H1 (cell line): ENCODE data around the gene DNAJC17. TPM values are rescaled to one million over a fixed set of nuclear protein-coding genes. Genes with fewer than 3 reads are reported as not detected.

ENCODE experiments used
- CBX8 ChIP-seq: fragments of 300-800, 300-1000 bp; sonication (generic); IDR thresholded peaks from 2 replicates; pipeline ENCODE4 v1.7.1; 2016; ENCODE audit warnings: low read depth, low read length, borderline replicate concordance
- CHD2 ChIP-seq: IDR thresholded peaks from 2 replicates; pipeline ENCODE4 v1.6.1; 2012; ENCODE audit warnings: low read length, improper control_type of control experiment
- EP300 ChIP-seq, 2 experiments: IDR thresholded peaks; 1 replicate in 1 of 2; 2 replicates in 1 of 2; pipeline ENCODE4 v1.6.1; 2011 to 2012; ENCODE audit warnings: low read depth in 2 of 2, low read length in 2 of 2, mild to moderate bottlenecking in 2 of 2, borderline replicate concordance in 1 of 2, inconsistent platforms in 1 of 2, moderate library complexity in 1 of 2
- GTF2F1 ChIP-seq: IDR thresholded peaks from 2 replicates; pipeline ENCODE4 v1.6.1; 2012; ENCODE audit warnings: low read depth, low read length, improper control_type of control experiment, borderline replicate concordance
- HDAC2 ChIP-seq, 2 experiments: fragments of 300-600 bp in 1 of 2; sonication (generic) in 1 of 2; IDR thresholded peaks; 2 replicates each; pipeline ENCODE4 v1.6.1; 2011 to 2012; ENCODE audit warnings: low read depth in 2 of 2, low read length in 2 of 2, mild to moderate bottlenecking in 2 of 2, moderate library complexity in 2 of 2, borderline replicate concordance in 1 of 2, inconsistent platforms in 1 of 2
- KDM1A ChIP-seq: fragments of 200-600, 300-600 bp; sonication (generic); IDR thresholded peaks from 2 replicates; pipeline ENCODE4 v1.7.1; 2016; ENCODE audit warnings: mild to moderate bottlenecking, low read length, borderline replicate concordance
- KDM5A ChIP-seq: fragments of 200-600 bp; IDR thresholded peaks from 2 replicates; pipeline ENCODE4 v1.7.1; 2012; ENCODE audit warnings: mild to moderate bottlenecking, low read length, inconsistent platforms, mixed read lengths
- MAX ChIP-seq: IDR thresholded peaks from 2 replicates; pipeline ENCODE4 v1.6.1; 2012; ENCODE audit warnings: inconsistent platforms
- PHF8 ChIP-seq: fragments of 200-600 bp; sonication (generic); conservative IDR thresholded peaks from 2 replicates; pipeline ENCODE4 v1.7.1; 2012; ENCODE audit warnings: low read depth, mild to moderate bottlenecking, inconsistent platforms, low read length, moderate library complexity
- RAD21 ChIP-seq, 2 experiments: IDR thresholded peaks in 1 of 2; conservative IDR thresholded peaks in 1 of 2; 2 replicates each; pipeline ENCODE4 v1.6.1; 2011; ENCODE audit warnings: low read depth in 2 of 2, low read length in 2 of 2, improper control_type of control experiment in 1 of 2, inconsistent platforms in 1 of 2, mild to moderate bottlenecking in 1 of 2, moderate library complexity in 1 of 2
- RBBP5 ChIP-seq: IDR thresholded peaks from 2 replicates; pipeline ENCODE4 v1.7.1; 2012; ENCODE audit warnings: low read depth, mild to moderate bottlenecking, inconsistent platforms, low read length, moderate library complexity, borderline replicate concordance
- SAP30 ChIP-seq: fragments of 300-600 bp; sonication (generic); IDR thresholded peaks from 2 replicates; pipeline ENCODE4 v1.7.1; 2012; ENCODE audit warnings: low read length, moderate library complexity, mild to moderate bottlenecking, inconsistent platforms; ENCODE audit not compliant: insufficient read depth, insufficient replicate concordance
- SIN3A ChIP-seq, 2 experiments: IDR thresholded peaks in 1 of 2; conservative IDR thresholded peaks in 1 of 2; 2 replicates each; pipeline ENCODE4 v1.6.1; 2011 to 2012; ENCODE audit warnings: low read length in 2 of 2, improper control_type of control experiment in 1 of 2, low read depth in 1 of 2, mild to moderate bottlenecking in 1 of 2
- SIRT6 ChIP-seq: IDR thresholded peaks from one replicate; pipeline ENCODE4 v1.7.1; 2012; ENCODE audit warnings: low read length, inconsistent platforms
- TCF12 ChIP-seq: IDR thresholded peaks from 2 replicates; pipeline ENCODE4 v1.6.1; 2011; ENCODE audit warnings: low read depth, mild to moderate bottlenecking, low read length
- TEAD4 ChIP-seq: IDR thresholded peaks from 2 replicates; pipeline ENCODE4 v1.6.1; 2012; ENCODE audit warnings: low read depth, low read length, inconsistent platforms, mixed read lengths
- ZNF274 ChIP-seq: IDR thresholded peaks from 2 replicates; pipeline ENCODE4 v1.7.0; 2012; ENCODE audit warnings: low read length, borderline replicate concordance; ENCODE audit errors: extremely low read depth
- polyA plus RNA-seq, 7 experiments: library from polyadenylated mRNA; depleted of rRNA in 3 of 7; stranded (reverse) in 5 of 7; unstranded in 2 of 7; fragments of >200 nt in 5 of 7; fragments of 200-250 nt in 2 of 7; gene quantifications; 1 replicate in 5 of 7; 2 replicates in 1 of 7; 4 replicates in 1 of 7; pipeline versions ENCODE4 v1.2.1 to v1.2.3, GENCODE V29; 2011 to 2013; ENCODE audit warnings: missing spikeins in 2 of 7, mixed read lengths in 2 of 7
- total RNA-seq: library from RNA; stranded (reverse); fragmentation: NEBNext Ultra II Directional; extraction: Animal tissue kit (Norgen Biotek cat#: 25700); gene quantifications from 2 replicates; pipeline ENCODE4 v1.2.1, GENCODE V29; 2021

The DNAJC17 gene
- total and polyA plus RNA-seq, 2 of the 8 experiments (the other 6 are each of a cell fraction or from before 2014, with no cell fraction given): 39.5 to 45.4 TPM

GRCh38 chr15:40843261-40843884 lies 36.1 kb upstream of the DNAJC17 start (continued):
- TF ChIP-seq HDAC2 (IDR thresholded peaks at IDR 0.05; ENCODE audit: borderline replicate concordance in 1 of 2, low read depth in 2 of 2, low read length in 2 of 2) (no peak; a peak in 1 of 4 replicates), RAD21 (IDR thresholded peaks at IDR 0.05 in 1 of 2, conservative IDR thresholded peaks at IDR 0.05 in 1 of 2; ENCODE audit: low read depth in 2 of 2, low read length in 2 of 2) (no peak; a peak in 1 of 4 replicates), KDM1A (no peak), PHF8 (no peak), TCF12 (no peak), CHD2 (no peak), SIRT6 (no peak), TEAD4 (no peak), EP300 (IDR thresholded peaks at IDR 0.05; ENCODE audit: borderline replicate concordance in 1 of 2, low read depth in 2 of 2, low read length in 2 of 2) (no peak), SAP30 (peak; percentile 60), MAX (no peak), RBBP5 (no peak), SIN3A (conservative IDR thresholded peaks at IDR 0.05 in 1 of 2, IDR thresholded peaks at IDR 0.05 in 1 of 2; ENCODE audit: low read depth in 1 of 2, low read length in 2 of 2) (peak in 1 of 2 experiments; percentile 10; a peak in 1 of 4 replicates), CBX8 (no peak), KDM5A (no peak), GTF2F1 (no peak), ZNF274 (no peak)
